K562 (cell line): Measurements from ENCODE around the gene LRRC15. TPM values are rescaled to one million over a fixed set of nuclear protein-coding genes. Genes with fewer than 3 reads are reported as not detected.

Experiments
- ATAC-seq: fragments of 200-7000 bp; cut with Tn5 transposase; 3 replicates; pipeline ENCODE4 v1.9.1; 2020; ENCODE audit warnings: moderate library complexity
- BruUV-seq: library from RNA; stranded (reverse); fragments of 400-500 nt; replicated peaks from 2 replicates; lab custom pipeline; 2021; lab: Mats Ljungman, UMichigan
- CTCF ChIA-PET: fragments of 300-600 bp; formaldehyde crosslinking; extraction: SDS; loops from one replicate; lab custom pipeline; 2021; ENCODE audit warnings: low intra/inter-chr PET ratio; lab: Yijun Ruan, JAX
- POLR2A ChIA-PET: fragments of 300-600, 350-650 bp; sonication (Branson Sonifier 250); formaldehyde crosslinking; extraction: SDS; loops from one replicate; lab custom pipeline; 2021; ENCODE audit warnings: antibody characterized with exemption, inconsistent platforms; lab: Yijun Ruan, JAX
- DNase-seq, 4 experiments: peaks; one replicate each; pipeline versions ENCODE4 v3.0.0 to v3.0.0-alpha.2; 2011 to 2018; ENCODE audit warnings: low spot score in 3 of 4, mixed read lengths in 3 of 4; ENCODE audit errors: extremely low read depth in 1 of 4
- FAIRE-seq: peaks from 2 replicates; lab custom pipeline; 2011; peaks lifted over from hg19 to GRCh38; lab: Jason Lieb, UNC
- H2AFZ ChIP-seq: 2 replicates; pipeline ENCODE4 v1.6.0; 2011; ENCODE audit warnings: low read depth, low read length, control low read depth, inconsistent platforms
- H3K27ac ChIP-seq: fragments of 200-600 bp; 3 replicates; pipeline ENCODE4 v1.8.0; 2011; ENCODE audit warnings: low read depth, mild to moderate bottlenecking, control low read depth, inconsistent platforms, low read length, moderate library complexity, mixed read lengths; ENCODE audit errors: extremely low read depth
- H3K27me3 ChIP-seq, 2 experiments: fragments of 300-600 bp in 1 of 2; 2 replicates in 1 of 2; 3 replicates in 1 of 2; pipeline versions ENCODE4 v1.6.0 to v1.8.0; 2011; ENCODE audit warnings: inconsistent platforms in 2 of 2, low read length in 2 of 2, mild to moderate bottlenecking in 1 of 2, mixed read lengths in 1 of 2, moderate library complexity in 1 of 2; ENCODE audit not compliant: control insufficient read depth in 2 of 2, insufficient read depth in 2 of 2
- H3K36me3 ChIP-seq: fragments of 300-600 bp; 3 replicates; pipeline ENCODE4 v1.8.0; 2011; ENCODE audit warnings: mild to moderate bottlenecking, low read length, inconsistent platforms; ENCODE audit not compliant: control insufficient read depth, insufficient read depth
- H3K4me1 ChIP-seq, 2 experiments: fragments of 200-600 bp in 1 of 2; replicated peaks in 1 of 2; 2 replicates in 1 of 2; 3 replicates in 1 of 2; pipeline versions ENCODE4 v1.5.1 to v1.8.0; 2011; ENCODE audit warnings: inconsistent platforms in 2 of 2, low read length in 2 of 2, mild to moderate bottlenecking in 1 of 2, mixed read lengths in 1 of 2, moderate library complexity in 1 of 2; ENCODE audit not compliant: control insufficient read depth in 2 of 2, insufficient read depth in 2 of 2
- H3K4me2 ChIP-seq: 2 replicates; pipeline ENCODE4 v1.6.1; 2011; ENCODE audit warnings: low read length, control low read depth, inconsistent platforms, mixed read lengths; ENCODE audit not compliant: insufficient read depth
- H3K4me3 ChIP-seq: fragments of 200-600 bp; sonication (generic), shearing (Covaris generic); 2 replicates; pipeline ENCODE4 v1.5.1; 2016; ENCODE audit warnings: control low read depth, inconsistent platforms
- H3K79me2 ChIP-seq: fragments of 200-600 bp; 3 replicates; pipeline ENCODE4 v1.8.0; 2011; ENCODE audit warnings: low read length, inconsistent platforms; ENCODE audit not compliant: control insufficient read depth, insufficient read depth
- H3K9ac ChIP-seq, 2 experiments: 2 replicates each; pipeline versions ENCODE4 v1.6.0 to v1.6.1; 2011; ENCODE audit warnings: low read depth in 2 of 2, low read length in 2 of 2, control low read depth in 1 of 2, inconsistent platforms in 1 of 2, mild to moderate bottlenecking in 1 of 2, mixed read lengths in 1 of 2; ENCODE audit not compliant: insufficient read depth in 1 of 2
- H3K9me1 ChIP-seq: one replicate; pipeline ENCODE4 v1.6.0; 2011; ENCODE audit warnings: inconsistent platforms, mild to moderate bottlenecking, low read length, moderate library complexity; ENCODE audit not compliant: control insufficient read depth, insufficient read depth
- H3K9me3 ChIP-seq: replicated peaks from 2 replicates; pipeline ENCODE4 v1.5.1; 2011; ENCODE audit warnings: low read depth, low read length, inconsistent platforms; ENCODE audit not compliant: control insufficient read depth, insufficient read depth
- H4K20me1 ChIP-seq: replicated peaks from 2 replicates; pipeline ENCODE4 v1.6.1; 2011; ENCODE audit warnings: low read length, inconsistent platforms, mixed read lengths; ENCODE audit not compliant: control insufficient read depth, insufficient read depth
- ATF7 ChIP-seq: fragments of 450-650 bp; IDR thresholded peaks from 2 replicates; pipeline ENCODE4 v1.7.1; 2014; ENCODE audit warnings: mild to moderate bottlenecking, moderate library complexity
- FOXM1 ChIP-seq, 2 experiments: fragments of 450-650 bp in 1 of 2; sonication (generic) in 1 of 2; formaldehyde crosslinking in 1 of 2; IDR thresholded peaks; 2 replicates each; pipeline versions ENCODE4 v1.6.1 to v1.9.0; 2017 to 2022; ENCODE audit warnings: low read depth in 2 of 2, mild to moderate bottlenecking in 2 of 2, missing genetic modification reagents in 1 of 2, moderate library complexity in 1 of 2
- KAT8 ChIP-seq: fragments of 450-650 bp; IDR thresholded peaks from 2 replicates; pipeline ENCODE4 v1.6.1; 2016; ENCODE audit warnings: low read depth, mild to moderate bottlenecking
- PHB ChIP-seq: fragments of 250-450 bp; sonication (Bioruptor Pico); IDR thresholded peaks from 2 replicates; pipeline ENCODE4 v1.5.0; 2021
- RBFOX2 ChIP-seq: fragments of 200-400 bp; formaldehyde crosslinking; IDR thresholded peaks from 2 replicates; pipeline ENCODE4 v1.6.1; 2017; ENCODE audit warnings: low read depth, mild to moderate bottlenecking, low read length, moderate library complexity
- SRF ChIP-seq, 2 experiments: fragments of 250-450, 450-650 bp in 1 of 2; sonication (Bioruptor Pico) in 1 of 2; sonication (generic) in 1 of 2; formaldehyde crosslinking; IDR thresholded peaks; 2 replicates each; pipeline versions ENCODE4 v1.5.0 to v1.5.1; 2020 to 2022; ENCODE audit warnings: mild to moderate bottlenecking in 1 of 2, missing genetic modification reagents in 1 of 2
- ZEB2 ChIP-seq: fragments of 450-650 bp; IDR thresholded peaks from 2 replicates; pipeline ENCODE4 v1.6.1; 2016
- ZNF589 ChIP-seq: fragments of 200-800 bp; sonication (Bioruptor generic); IDR thresholded peaks from 2 replicates; pipeline ENCODE4 v1.6.1; 2016; ENCODE audit warnings: low read depth, missing genetic modification characterization, missing compliant biosample characterization
- WGBS: fragments of 100-300 bp; shearing (Covaris generic); methylation state at CpG from one replicate; pipeline ENCODE4 v1.1.6; 2016; ENCODE audit warnings: low coverage, mixed read lengths; ENCODE audit not compliant: insufficient coverage; ENCODE audit errors: missing lambda C conversion rate; 5-methylcytosine and 5-hydroxymethylcytosine counted together
- in situ Hi-C: fragments of 300-500 bp; cut with MboI; formaldehyde crosslinking; loops from 4 replicates; pipeline ENCODE4 v1.15.0; 2018; ENCODE audit warnings: inconsistent platforms, mixed read lengths
- intact Hi-C: fragments of 100-400 bp; cut with micrococcal nuclease; formaldehyde crosslinking; loops from 2 replicates; pipeline ENCODE4 v1.14.2; 2022
- polyA plus RNA-seq, 8 experiments: library from polyadenylated mRNA; depleted of rRNA in 4 of 8; stranded (reverse) in 5 of 8; unstranded in 3 of 8; fragments of >200 nt; fragmentation: Nextera tagmentation in 2 of 8; fragmentation: Illumina TruSeq in 1 of 8; extraction: Ambion mirVana in 2 of 8; extraction: Trizol in 1 of 8; gene quantifications; 2 replicates each; pipeline versions ENCODE4 v1.2.1 to v1.2.3, GENCODE V29; 2011 to 2014; ENCODE audit warnings: inconsistent platforms in 1 of 8, missing spikeins in 1 of 8
- total RNA-seq, 7 experiments: library from RNA; depleted of rRNA in 6 of 7; stranded (reverse); fragments of >200 nt in 6 of 7; fragmentation: Illumina TruSeq in 2 of 7; extraction: Trizol in 2 of 7; gene quantifications; 2 replicates each; pipeline versions ENCODE4 v1.2.1 to v1.2.3, GENCODE V29; 2011 to 2021; ENCODE audit warnings: low replicate concordance in 1 of 7
- TF ChIP-seq, protein P1 (sequence below): fragments of 450-650 bp; IDR thresholded peaks from 2 replicates; pipeline ENCODE4 v1.6.1; 2016; ENCODE audit warnings: missing biosample characterization, missing genetic modification characterization
- TF ChIP-seq, protein P2 (sequence below): fragments of 200-800 bp; sonication (Bioruptor generic); IDR thresholded peaks from 2 replicates; pipeline ENCODE4 v1.6.1; 2017; ENCODE audit warnings: missing genetic modification characterization, missing compliant biosample characterization

The LRRC15 gene
- total and polyA plus RNA-seq, 9 of the 15 experiments (the other 6 are each of a cell fraction or from before 2014, with no cell fraction given), result not detected

DNA sequence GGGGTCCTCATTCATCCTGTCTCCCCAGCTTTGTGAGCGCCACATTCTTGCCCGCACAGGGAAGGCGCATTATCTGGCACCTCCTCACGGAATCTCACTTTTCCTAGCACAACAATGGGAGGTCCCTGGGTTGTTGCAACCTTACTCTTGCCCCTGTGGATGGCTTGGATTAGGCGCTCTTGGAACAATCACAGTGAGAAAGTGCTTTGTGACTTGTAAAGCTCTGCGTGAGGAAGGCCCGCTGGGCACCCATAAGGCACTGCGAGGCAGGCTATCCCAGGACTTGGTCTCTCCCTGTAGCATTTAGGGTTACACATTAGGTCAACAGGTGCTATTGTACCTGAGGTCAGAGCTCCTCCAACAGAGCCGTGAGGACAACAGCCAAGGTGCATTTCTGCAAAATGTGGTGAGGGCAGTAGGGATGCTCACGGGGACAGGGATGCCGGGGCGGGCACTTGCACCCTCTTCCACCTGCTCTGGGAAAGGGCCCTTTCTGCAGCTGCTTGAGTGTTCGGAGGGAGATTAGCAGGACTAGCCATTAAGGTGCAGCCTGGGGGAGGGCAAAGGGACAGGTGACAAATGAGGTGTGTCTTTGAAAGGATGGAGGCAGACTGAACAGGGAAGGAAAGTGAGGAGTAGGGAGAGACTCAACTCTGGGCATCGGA is 13.9 kb upstream of the LRRC15 start:
- Histone ChIP-seq H3K27me3 (peaks cover 57 to 85% of the 10 kb centered on the region in 2 experiments), H3K9ac (no peak overlapping the region), H3K4me1 (peaks cover 0 to 5% of the 10 kb centered on the region in 2 experiments; a peak in 2 of 5 replicates), H3K9me1 (no peaks in the 10 kb centered on the region), H3K4me2 (no peak overlapping the region), H3K4me3 (no peak overlapping the region), H3K9me3 (no peaks in the 10 kb centered on the region), H4K20me1 (no peaks in the 10 kb centered on the region; the same call in 1 of the 2 replicates), H2AFZ (no peak overlapping the region), H3K27ac (no peak overlapping the region), H3K36me3 (no peaks in the 10 kb centered on the region), H3K79me2 (no peaks in the 10 kb centered on the region)
- ATAC-seq (no peak), DNase-seq (no peak), FAIRE-seq (no peak)
- ChIA-PET POLR2A (interaction anchor here (0.6 to 1.3 kb wide), 4 partner anchors 8 to 240 kb away, joined by 3 read pairs; no protein-coding TSS in a partner anchor), CTCF (no interaction called here)
- no peak for TF ChIP-seq SRF (CRISPR knock-in tag; IDR thresholded peaks at IDR 0.05)
- TF ChIP-seq, protein P1, sequence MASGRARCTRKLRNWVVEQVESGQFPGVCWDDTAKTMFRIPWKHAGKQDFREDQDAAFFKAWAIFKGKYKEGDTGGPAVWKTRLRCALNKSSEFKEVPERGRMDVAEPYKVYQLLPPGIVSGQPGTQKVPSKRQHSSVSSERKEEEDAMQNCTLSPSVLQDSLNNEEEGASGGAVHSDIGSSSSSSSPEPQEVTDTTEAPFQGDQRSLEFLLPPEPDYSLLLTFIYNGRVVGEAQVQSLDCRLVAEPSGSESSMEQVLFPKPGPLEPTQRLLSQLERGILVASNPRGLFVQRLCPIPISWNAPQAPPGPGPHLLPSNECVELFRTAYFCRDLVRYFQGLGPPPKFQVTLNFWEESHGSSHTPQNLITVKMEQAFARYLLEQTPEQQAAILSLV (tag), result no peak
- in situ Hi-C loops, result no loop called here
- WGBS, result 2% methylated on average over 14 of the region's 14 CpGs
- no TSS peak for BruUV-seq
- intact Hi-C loops, result no loop called here

DNA sequence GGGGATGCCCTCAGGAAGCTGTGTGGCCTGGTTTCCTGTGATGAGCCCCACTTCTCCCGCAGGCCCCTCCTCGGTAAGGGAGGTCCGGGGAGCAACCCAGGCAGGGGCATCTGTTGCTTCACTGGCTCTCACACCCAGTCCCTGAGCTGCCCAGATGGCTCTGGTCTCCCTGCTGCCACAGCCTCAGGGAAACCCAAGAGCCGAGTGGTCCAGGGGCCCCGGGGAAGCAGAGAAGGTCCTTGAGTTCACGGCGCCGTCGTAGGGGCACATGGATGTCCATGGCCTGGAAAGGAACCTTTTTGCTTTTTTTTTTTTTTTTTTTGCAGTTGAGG is 13.3 kb upstream of the LRRC15 start:
- Histone ChIP-seq H3K27ac (no peak overlapping the region), H4K20me1 (no peaks in the 10 kb centered on the region; the same call in 1 of the 2 replicates), H2AFZ (no peak overlapping the region), H3K4me3 (no peak overlapping the region), H3K4me1 (peaks cover 0 to 5% of the 10 kb centered on the region in 2 experiments; a peak in 2 of 5 replicates), H3K4me2 (no peak overlapping the region), H3K9me3 (no peaks in the 10 kb centered on the region), H3K79me2 (no peaks in the 10 kb centered on the region), H3K27me3 (peaks cover 57 to 87% of the 10 kb centered on the region in 2 experiments), H3K9me1 (no peaks in the 10 kb centered on the region), H3K36me3 (no peaks in the 10 kb centered on the region), H3K9ac (no peak overlapping the region)
- 0% methylated on average over 5 of the region's 9 CpGs for WGBS
- ChIA-PET POLR2A (interaction anchor here (0.6 to 1.2 kb wide), 3 partner anchors 8 to 973 kb away, joined by 3 read pairs; no protein-coding TSS in a partner anchor), CTCF (no interaction called here)
- DNase-seq (no peak), FAIRE-seq (no peak), ATAC-seq (no peak)
- no TSS peak for BruUV-seq
- intact Hi-C loops (no loop called here), in situ Hi-C loops (no loop called here)
- TF ChIP-seq FOXM1 (IDR thresholded peaks at IDR 0.05; ENCODE audit: low read depth), result no peak
- TF ChIP-seq FOXM1 (CRISPR knock-in tag; IDR thresholded peaks at IDR 0.05; ENCODE audit: low read depth), result no peak
- TF ChIP-seq PHB (CRISPR knock-in tag), result no peak
- TF ChIP-seq KAT8, result no peak
- no peak for TF ChIP-seq ZNF589
- TF ChIP-seq RBFOX2, result no peak
- no peak for TF ChIP-seq ATF7
- TF ChIP-seq, protein P2, sequence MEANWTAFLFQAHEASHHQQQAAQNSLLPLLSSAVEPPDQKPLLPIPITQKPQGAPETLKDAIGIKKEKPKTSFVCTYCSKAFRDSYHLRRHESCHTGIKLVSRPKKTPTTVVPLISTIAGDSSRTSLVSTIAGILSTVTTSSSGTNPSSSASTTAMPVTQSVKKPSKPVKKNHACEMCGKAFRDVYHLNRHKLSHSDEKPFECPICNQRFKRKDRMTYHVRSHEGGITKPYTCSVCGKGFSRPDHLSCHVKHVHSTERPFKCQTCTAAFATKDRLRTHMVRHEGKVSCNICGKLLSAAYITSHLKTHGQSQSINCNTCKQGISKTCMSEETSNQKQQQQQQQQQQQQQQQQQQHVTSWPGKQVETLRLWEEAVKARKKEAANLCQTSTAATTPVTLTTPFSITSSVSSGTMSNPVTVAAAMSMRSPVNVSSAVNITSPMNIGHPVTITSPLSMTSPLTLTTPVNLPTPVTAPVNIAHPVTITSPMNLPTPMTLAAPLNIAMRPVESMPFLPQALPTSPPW (CRISPR knock-in tag), result no peak
- no peak for TF ChIP-seq ZEB2
